Activated CD4-positive, alpha-beta T cell treated with anti-CD3 and anti-CD28 coated beads, Interleukin-2, amount 50 U/mL, for 1 hour (primary cell): ENCODE measurements around the gene KAZN.

ENCODE experiments used
- DNase-seq: peaks from one replicate; pipeline ENCODE4 v3.0.0-alpha.2; 2020

Gene KAZN

DNA sequence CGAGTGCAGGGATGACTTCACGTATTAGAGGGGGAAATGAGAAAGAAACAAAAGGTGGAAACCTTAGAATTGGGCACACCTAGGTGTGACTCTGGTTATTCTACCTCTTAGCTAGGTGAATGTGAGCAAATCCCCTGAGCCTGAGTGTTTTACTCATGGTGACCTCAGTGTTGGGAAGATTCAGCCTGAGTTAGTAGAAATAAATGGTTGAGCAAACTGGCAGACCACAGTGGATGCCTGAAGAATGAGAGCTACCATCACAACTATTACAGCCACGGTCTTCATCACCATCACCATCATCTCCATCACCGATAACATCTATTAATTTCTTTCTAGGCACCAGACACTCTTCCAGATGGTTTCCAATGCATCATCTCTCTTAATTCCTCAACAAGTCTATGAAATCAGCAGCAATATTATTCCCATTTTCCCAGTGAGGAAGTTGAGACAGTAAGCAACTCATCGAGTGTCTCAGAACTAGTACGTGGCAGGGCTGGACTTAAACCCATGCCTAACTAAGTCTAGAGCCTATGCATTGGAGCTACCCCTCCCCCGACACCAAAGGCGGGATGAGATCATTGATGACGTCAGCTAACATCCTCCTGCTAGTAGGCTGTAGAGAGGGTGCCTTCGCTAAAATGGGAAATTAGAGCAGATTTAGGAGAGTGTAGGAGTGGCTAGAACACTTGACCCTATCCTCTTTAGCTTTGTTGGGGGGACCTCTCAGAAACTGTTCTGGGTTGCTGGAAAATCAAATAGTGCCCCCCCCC, 7.9 kb upstream of the KAZN start:
- DNase-seq, result no peak

DNA sequence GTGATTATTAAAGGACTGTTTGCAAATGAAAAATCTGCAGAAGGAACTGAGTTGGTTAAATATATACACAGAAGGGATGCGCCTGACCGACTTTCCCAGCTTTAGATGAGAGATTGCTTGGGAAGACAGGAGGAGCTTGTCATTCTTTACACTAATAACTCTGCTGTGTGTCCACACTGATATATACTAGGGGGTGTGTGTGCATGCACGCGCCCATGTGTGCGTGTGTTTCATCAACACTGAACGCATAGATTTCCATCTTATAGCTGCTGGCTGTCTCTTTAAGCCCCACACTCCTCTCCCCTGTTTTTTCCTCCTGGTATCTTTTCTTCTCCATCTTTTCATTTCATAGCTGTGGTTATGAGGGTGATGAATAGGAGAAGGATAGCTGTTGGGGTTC, 6.9 kb upstream of the KAZN start:
- DNase-seq, result no peak

DNA sequence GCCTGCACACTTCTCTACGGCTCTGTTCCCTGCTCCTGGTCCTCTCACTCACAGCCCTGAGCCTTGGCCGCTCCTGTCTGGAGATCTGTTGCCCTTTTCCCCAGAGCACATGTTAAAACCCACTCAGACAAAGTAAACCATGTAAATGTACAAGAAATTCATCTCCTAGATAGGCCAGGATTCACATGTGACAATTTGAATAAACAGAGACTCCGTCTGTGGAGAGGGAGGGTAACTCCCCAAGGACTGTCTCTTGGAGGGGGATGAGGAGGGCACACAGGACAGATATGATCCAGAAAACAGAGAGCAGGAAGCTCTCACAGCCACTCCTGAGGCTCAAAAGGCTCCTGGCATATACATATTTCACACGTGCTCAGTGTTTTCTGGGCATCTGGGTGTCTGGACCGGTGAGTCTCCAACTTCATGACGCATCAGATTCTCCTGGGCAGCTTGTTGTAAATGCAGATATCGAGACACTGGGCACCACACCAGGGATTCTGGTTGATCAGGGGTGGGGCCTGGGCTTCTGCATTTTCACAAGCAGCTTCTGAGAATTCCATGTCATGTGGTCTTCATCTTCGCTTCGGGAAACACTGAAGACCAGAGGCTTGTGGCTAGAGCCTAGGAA, 6.4 kb upstream of the KAZN start:
- no peak for DNase-seq

DNA sequence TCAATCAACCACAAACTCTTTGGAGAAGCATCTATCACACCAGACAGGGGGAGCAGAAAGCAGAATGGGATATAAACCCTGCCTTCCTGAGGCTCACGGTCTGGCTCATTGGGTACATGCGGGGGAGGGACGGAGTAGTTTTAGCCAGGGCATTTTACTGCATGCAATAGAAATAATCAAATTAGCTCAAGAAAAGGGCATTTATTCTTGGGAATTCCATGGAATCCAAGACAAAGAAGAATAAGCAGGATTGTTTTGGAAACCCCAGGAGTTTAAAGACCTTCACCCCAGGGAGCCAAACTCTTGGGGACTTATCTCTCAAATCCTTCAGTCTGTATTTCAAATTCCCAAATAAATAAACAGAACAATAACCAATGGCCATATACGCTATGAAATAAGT, 5.2 kb upstream of the KAZN start:
- DNase-seq, result no peak

DNA sequence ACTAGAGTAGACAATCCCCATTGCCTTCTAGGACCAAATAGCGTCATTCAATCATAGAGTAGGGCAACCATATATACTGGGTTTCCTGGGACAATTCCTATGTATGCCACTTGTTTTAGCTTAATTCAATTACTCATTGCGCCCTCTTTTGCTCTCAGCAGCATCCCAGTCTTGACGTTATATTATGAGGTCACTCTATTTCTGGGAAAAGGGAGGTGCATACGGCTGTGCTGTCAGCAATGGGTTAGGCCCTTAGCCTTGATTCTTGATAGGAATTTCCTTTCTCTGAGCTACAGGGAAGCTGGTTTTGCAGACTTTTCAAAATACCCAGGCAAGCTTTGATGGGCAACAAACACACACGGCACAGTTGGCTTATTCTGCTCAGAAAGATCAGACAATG, 4.4 kb upstream of the KAZN start:
- DNase-seq, result no peak

DNA sequence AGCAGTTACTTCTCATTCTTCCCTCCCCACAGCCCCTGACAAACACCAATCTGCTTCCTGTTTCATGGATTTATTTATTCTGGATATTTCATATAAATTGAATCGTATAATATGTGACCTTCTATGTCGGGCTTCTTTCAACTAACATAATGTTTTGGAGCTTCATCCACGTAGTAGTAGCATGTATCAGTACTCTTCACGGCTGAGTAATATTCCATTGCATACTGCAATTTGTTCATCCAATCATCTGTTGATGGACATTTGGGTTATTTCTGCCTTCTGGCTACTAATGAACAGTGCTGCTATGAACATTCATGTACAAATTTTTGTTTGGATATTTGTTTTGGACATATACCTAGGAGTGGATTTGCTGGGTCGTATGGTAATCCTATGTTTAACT, 1.9 kb upstream of the KAZN start:
- DNase-seq, result no peak

DNA sequence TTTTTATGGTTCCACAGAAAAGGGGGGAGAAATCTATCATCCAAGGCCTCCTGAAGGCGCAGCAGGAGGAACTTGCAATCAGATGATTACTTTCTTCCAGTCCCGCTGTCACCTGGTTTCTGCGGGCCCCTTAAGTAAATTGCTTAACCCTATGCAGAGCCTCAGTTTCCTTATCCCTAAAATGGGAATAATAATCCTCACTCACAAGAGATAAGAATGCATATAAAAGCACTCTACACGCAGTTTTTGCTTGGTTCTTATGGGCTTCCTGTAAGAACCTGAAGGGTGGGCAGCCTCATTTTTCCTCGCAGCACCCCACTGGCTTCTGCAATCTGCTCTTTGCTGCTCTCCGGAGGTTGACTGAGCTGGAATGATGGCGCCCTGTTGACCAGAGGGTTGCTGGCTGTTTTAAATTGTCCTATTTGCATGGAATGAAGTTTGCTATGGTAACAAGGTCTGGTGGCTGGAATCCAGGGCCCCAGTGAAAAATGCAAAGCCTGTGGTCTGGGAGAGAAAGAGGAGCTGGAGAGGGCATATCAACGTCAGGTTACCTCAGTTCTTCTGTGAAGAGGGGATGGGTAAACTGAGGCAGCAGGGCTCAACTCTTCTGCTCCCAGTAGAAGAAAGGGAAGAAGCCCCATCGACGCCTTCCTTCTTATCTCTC, 1.0 kb upstream of the KAZN start:
- DNase-seq, result no peak

DNA sequence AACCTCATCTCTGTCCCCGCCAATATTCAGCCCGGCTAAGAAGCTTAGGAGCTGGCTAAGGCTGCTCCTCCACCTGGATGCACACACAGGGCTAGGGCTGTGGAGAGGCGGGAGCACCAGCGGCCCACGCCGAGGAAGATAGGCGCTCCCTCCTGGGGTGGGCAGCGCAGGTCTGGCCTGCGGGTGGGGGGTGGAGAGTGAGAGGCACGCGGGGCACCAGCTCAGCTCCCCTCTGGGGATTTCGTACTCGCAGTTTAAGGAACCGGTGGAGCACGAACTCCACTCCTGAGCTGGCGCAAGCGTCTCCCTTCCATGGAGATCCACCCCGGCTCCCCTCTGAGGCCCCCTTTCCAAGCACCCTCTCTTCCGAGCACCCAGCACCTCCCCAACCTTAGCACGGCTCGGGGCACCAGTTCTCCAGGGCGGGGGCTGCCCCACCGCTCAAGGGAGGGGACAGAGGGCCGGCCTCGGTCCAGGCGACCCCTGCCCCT, 433 bp upstream of the KAZN start:
- DNase-seq, result no peak

DNA sequence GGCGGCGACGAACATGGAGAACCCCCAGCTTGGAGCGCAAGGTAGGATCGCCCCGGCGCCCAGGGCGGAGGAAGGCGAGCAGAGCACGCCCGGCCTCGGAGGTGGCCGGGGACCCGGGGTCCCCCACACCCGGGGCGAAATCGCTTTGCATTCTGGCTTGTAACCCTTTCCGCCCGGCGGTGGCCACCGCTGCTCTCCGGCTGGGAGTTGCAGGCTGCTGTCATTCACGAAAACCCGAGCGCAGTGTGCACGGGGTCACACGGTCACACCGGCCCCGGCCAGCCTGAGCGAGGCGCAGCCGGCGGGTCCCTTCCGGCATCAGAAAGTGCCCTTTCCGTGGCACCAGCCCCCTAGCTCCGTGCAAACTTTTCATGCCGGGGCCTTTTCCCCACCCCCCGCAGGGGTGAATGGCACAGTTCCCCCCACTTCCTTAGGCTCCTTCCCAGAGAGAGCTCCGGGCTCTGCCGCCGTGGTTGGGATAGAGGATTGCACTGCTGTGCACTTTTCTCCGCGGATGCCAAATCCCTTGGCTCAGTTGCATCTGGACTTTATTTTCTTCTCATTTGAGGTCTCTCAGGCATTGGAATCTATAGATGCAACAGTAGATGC, 802 bp downstream of the KAZN start:
- no peak for DNase-seq

DNA sequence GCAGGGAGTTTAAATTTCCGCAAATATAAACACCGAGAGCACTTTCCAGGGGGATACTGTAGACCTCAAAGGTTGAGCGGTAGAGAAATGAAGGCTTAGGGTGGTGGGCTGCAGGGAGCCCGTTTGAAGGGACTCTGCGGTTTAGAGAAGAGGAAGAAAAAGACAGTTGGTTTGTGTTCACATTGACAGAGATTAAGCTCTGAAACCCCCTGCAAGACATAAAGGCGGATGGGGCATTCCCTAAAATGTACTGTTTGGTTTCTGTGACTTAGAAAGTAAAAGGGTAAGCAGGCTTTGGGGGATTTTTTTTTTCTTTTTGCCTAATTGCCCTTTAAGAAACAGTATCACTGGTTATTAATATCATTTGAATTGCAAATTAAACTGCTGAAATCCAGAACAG, 1.3 kb downstream of the KAZN start:
- no peak for DNase-seq

DNA sequence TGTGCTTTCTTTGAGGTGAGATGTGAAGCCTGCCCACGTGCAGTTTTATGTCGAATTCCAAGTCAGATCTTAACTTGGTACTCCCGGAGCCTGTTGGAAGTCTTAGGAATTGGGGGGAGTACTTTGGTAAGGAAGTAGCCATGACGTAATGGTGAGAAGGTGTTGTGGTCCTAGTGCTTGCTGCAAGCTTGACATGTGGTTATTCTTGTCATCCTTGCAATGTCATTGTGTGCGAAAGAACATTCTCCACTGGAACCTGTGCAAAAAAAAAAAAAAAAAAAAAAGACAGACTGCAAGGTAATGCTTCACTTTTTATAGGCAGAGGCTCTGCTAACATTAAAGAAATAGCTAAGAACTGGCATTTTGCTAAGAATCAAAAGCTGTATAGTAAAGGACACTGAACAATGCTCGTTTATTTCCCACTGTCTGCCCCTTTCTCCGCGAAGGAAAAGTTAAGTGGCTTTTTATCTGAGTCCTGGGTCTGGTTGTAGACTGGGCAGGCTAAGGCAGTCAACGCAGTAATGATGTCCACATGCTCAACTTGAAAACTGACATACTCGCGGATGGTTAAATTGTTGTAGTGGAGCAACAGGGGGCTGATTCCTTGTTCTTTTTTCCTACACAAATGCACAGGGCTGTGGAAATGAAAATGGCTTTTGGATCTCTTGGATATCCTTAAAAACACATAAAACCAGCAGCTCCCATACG, 2.1 kb downstream of the KAZN start:
- no peak for DNase-seq

DNA sequence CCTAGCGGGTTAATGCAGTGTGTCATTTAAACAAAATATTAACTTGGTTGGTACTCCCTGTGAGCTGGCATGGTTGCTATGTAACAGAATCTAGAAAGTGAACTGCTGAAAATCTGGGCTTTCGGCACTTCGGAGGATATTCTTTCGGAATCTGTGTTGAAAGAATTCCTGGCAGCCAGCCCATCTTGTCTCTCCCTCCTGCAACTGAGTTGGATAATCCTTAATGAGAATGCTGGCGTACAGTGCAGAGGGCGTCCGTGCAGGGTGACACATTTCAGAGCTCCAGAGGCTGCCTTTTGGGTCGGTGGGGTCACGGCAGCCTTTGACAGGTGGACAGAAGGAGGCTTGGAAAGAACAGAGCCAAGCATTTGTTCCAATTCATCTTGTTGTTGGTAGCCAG, 3.7 kb downstream of the KAZN start:
- no peak for DNase-seq

DNA sequence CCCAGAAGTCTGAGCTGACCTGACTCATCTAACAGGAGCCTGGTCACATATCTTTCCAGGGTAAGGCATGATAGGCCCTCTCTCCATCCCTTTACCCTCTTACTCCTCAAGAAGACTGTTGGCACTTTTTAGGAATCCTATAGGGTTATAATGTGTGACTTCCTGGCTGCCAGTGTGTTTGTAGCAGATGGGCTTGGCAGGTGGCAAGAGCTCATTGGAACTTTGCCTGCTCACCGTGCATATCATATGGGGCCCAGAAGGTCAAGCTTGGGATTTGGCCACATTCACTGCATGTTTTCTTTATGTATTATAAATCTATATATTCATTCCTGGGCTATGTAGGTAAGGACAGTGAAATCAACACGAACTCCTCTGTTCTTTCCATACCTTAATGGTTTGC, 5.2 kb downstream of the KAZN start:
- no peak for DNase-seq

DNA sequence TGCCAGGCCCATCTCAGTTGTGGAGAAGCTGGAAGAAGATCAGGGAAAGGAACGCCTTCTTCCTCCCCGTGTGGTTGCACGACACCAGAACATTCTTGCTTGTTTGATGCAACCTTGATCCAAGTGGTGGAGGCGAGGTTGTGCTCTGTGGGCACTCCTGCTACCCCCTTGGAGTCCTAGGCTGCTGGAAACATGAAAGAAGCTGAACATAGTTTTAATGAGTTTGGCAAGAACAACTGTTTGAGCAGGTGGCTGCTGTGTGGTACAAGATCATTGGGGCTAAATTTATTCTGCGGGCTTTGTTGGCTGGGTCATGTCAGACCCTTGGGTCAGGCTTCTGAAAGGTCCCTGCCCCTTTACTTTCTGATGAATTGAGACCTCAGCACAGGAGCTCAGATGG, 5.9 kb downstream of the KAZN start:
- DNase-seq, result no peak

DNA sequence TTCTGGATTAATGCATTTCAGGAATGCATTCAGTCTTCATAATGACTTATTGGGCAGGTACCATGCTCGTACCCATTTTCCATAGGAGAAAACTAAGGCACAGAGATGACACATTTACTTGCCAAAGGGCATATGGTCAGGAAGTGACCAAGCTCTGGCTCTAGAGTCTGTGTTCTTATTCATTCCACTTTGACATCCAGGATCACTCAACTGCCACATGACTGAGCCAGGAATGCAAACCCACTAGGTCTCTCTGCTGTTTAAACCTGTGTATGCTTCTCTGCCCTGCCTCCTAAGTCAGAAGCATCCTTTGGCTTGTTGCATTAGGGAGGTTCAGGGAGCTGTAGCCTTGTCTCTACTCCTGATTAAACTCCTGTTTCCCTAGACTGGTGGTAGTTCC, 7.5 kb downstream of the KAZN start:
- DNase-seq, result no peak

DNA sequence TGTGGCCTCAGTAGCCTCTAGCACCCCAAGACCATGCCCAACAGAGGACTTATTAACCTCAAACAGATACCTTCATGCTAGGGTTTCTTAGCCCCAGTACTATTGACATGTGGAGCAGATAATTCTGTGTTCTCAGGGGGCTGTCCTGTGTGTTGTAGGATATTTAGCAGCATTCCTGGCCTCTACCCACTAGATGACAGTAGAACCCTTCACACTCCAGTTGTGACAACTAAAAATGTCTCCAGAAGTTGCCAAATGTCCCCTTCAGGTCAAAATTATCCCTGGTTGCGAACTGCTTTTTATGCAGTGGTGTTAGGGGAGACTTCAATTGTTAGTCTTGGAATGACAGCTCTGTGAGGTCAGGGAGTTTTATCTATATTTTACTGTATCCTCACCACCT, 8.1 kb downstream of the KAZN start:
- DNase-seq, result no peak

DNA sequence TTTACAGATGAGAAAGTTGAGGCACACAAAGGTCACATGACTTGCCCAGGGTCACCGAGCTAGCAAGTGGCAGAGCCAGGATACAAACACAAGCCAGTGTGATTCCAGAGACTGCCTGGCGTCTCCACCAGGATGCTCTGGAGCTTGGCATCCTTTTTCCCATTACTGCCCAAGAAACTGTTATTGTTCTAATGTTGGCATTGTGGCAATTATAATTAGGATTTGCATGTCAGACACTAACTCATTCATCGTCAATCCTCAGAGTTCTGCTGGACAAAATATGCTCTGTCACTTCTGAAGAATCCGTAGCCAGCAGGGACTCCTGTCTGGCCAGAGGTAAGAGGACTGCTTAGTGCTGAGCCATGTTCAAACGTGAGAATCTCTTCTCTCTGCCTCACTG, 8.8 kb downstream of the KAZN start:
- no peak for DNase-seq

DNA sequence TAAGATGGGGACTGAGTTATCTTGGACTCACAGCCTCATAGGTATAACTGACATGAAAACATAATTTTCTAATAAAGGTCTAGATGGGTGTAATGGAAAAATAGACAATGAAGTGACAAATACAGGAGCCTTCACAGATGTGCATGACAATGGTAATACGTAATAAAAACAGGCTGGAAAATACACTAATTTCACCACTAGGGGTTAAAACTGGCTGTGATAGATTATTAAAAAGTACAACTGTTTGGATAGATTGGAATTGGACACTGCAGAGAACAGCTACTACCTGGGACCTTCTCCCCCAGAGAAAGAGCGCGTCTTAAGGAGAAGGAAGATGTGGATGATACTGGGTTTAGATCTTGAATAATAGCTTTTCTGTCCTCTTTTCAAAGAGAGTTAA, 9.8 kb downstream of the KAZN start:
- no peak for DNase-seq

DNA sequence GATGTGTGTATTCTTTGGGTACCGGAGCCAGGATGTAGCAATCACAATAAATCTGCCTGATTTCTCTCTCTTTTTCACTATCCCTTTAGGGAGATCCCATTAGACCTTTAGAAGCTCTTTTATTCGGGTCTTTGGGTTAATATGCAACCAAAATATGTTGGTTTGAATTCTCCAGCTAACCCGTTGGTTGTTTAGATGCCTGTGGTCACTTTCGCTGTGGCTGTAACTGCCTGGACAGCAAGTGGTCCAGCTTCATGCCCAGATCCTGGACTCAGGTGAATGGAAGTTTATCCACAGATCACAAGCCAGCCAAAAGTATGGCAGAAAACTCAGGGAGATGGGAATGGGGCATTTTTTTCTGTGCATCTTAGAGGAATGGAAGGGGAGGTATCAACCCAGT, 12.3 kb downstream of the KAZN start:
- no peak for DNase-seq

DNA sequence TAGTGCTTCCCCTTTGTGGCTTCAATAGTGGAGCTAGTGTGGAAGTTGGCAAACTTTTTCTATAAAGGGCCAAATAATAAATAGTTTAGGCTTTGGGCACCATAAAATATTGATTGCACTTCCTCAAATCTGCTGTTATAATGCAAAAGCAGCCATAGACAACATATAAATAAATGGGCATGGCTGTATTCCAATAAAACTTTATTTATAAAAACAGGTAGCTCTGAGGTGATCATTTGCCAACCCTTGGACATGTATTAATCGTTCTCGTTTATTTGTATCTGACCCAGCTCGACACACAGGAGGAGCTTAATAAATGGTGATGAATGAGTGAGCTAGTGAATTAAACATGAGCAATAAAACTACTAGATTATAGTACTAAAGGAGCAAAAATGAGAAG, 13.3 kb downstream of the KAZN start:
- DNase-seq, result no peak

DNA sequence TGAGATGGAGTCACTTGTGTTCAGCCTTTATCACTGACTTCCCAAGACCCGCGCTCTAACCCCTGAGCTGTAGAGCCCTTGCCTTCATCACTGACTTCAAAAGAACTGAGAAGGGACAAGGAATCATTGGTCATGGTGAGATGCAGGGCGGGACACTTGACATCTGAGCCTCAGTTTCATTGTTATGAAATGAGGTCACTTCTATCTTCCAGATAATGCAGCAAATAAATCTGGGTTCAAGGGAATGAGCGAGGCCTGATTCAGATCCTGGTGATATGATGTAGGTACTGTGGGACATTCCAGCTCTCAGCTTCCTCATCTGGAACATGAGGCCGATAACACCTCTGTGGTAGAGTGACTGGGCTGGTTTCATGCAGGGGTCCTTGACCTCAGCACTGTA, 13.8 kb downstream of the KAZN start:
- no peak for DNase-seq

DNA sequence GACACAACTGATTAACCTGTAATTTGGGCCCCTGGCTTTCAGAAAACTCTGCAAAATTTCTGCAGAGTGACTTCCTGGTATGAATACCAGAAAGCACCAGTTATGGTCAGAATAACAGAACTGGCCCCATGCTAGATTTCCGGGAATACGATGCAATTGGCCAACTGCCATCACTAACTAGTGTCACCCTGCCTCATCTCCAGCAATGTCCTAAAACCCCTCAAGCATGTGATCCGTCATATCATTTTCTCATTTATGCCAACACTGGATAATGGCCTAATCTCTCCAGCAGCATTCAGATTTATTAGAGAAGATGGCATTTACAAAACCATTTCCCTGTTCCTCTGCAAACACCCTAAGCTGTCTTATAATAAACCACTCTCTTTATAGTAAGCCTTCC, 15.4 kb downstream of the KAZN start:
- no peak for DNase-seq

DNA sequence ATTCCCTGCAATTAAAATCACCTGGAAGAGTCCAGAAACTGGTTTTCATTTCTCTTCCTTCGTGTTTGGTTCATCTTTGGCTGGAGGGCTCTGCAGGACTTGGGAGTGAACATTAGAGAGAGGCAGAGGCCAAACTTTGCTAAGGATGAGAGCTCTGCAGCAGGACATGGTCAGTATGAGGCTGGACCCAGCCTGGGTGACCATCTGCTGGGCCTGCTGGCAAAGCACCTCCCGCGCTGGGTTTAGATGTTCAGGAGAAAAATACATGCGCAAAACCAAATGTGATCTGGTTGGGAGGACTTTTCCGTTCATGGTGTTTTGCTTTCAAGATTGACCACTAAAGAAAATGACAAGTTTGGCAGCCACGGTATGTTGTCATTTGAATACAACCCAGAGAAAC, 15.9 kb downstream of the KAZN start:
- DNase-seq, result no peak
